ENCODE results near the gene RPL28.
A peak's percentile ranks its signal among the peaks of the same experiment; 100 is the strongest.

RPL28 gene

DNA sequence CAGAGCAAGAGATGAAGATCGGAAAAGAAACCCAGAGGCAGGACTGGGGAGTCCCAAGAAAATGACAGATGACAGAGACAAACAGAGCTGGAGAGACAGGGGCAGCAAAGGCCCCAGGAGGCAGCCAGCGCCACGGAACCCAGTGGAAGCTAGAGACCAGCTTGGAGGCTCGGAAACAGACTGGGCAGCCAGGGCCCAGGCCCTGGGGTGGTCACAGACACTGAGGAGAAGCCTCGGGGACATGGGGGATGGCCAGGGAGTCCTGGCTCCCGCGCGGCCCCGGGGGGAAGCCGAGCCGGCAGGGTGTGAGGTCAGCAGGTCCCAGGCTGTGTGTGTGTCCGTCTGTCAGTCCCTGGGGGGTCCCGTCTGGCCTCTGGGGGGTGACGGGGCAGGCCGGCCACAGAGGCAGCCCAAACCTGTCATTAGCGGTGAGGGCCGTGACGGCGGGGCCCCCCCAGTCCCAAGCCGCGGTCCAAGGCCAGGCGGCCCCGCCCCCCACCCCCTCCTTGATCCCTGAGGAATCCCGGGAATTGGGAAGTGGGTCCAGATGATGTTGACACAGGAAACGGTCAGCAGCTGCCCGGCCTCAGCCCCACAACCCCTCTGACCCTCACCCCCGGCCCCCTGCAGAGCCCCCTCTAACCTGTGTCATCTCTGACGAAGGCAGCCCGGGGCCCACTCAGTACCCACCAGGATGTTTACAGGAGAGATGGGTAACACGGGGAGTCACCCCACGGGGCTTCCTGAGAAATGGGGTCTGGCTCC is 11.6 kb upstream of the RPL28 start:
- no peak for DNase-seq

GRCh38 chr19:55376241-55376933 is 9.3 kb upstream of the RPL28 start, which contains the start of gene TMEM190:
Gene TMEM190, plus strand, starts transcription at chr19:55376826. Its CDS starts 28 bp downstream, at chr19:55376854.
- DNase-seq, result no peak

DNA sequence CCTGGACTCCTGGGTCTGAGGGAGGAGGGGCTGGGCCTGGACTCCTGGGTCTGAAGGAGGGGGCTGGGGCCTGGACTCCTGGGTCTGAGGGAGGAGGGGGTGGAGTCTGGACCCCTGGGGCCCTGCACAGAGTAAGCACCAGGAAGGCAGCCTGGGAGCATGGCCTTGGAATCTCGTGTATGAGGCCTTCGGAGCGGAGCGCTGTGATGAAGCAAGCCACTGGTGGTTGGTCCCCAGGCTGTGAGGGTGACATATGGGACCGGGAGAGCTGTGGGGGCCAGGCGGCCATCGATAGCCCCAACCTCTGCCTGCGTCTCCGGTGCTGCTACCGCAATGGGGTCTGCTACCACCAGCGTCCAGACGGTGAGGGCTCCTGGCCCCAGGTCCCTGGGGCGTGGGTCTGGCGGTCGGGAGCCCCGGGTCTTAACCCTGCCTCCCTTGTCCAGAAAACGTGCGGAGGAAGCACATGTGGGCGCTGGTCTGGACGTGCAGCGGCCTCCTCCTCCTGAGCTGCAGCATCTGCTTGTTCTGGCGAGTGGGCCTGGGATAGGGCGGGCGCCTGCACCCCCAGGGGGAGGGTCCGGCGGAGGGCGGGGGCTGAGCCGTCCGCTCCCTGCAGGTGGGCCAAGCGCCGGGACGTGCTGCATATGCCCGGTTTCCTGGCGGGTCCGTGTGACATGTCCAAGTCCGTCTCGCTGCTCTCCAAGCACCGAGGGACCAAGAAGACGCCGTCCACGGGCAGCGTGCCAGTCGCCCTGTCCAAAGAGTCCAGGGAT is 8.2 kb upstream of the RPL28 start:
- no peak for DNase-seq

DNA sequence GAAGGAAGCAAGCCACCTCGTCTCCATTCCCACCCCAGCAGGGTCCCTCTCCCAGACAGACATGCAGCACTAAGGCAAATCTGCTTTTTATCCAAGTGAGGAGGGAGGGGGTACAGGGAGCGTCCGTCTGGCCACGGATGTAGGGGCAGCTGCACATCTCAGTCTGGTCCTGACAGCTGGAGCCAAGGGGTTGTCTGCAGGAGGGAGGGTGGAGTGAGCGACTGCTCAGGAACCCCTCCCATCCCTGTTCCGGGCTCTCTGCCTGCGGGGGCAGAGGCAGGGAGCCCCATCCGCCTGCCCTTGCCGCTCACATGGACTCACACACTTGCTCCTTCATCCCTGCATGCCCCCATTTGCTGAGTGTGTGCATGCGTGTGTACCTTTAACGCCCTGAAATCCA is 6.6 kb upstream of the RPL28 start:
- DNase-seq, result no peak

GRCh38 chr19:55382013-55382412 is 3.7 kb upstream of the RPL28 start:
- no peak for DNase-seq

GRCh38 chr19:55382522-55383054 is 3.1 kb upstream of the RPL28 start:
- DNase-seq, result no peak

- DNase-seq, result no peak
Observed at GRCh38 chr19:55383279-55384130, 2.2 kb upstream of the RPL28 start.

DNA sequence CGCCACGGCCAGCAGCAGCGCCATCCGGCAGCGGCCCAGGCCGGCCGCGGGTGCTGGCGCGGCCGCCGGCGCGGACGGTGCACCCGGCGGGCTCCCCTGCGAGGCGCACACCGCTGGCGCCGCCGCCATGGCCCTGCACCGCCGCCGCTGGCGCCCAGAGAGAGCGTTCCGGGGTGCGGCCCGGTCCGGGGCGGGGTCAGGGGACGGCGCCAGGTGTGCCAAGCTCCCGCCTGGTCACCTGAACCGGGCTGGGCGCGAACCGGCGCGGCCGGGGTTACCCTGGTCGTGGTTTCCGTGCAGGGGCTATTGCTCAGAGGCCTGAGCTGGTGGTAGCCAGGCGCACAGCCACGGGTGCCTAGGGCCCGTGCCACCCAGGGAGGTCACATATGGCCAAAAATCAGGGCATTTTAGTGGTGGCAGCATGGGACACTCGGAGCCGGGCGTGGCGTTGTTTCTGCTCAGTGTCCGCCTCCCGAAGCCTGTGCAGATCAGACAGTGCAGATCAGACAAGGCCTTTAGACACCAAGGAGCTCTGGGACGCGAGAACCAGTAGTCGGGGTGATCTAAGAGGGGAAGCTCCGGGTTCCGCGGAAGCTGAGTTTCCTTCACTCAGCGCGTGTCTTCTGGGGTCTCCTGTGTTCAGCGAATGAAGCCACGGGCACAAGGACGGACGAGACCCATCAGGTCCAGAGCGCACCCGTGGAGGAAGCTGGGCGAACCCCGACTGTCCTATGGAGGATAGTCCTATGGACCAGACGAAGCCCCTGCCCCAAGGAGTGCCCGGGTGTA is 1.4 kb upstream of the RPL28 start, which contains the start of gene TMEM238:
Gene TMEM238, minus strand, starts transcription at position 162 of the 789 bp plus-strand sequence. Its CDS starts 33 bp downstream, at position 129.
- DNase-seq, result no peak

GRCh38 chr19:55384920-55385723 is 610 bp upstream of the RPL28 start:
- DNase-seq, result peak; percentile 89

DNA sequence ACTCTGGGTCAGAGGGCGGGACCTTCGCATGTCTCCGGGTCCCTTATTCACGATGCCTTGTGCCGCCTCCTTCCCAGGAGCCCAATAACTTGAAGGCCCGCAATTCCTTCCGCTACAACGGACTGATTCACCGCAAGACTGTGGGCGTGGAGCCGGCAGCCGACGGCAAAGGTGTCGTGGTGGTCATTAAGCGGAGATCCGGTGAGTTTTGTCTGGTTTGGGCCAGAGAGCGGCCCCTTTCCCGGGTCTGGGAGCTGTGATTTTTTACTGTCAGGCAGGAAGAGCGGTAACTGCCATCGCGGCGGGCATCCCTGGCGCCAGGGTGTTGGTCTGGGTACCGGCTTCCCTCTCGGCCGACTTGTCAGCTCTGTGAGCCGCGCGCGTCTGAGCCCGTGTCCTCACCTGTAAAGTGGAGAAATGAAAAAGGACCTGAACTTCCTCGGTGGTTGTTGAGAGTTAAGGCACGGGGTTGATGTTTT is 800 bp downstream of the RPL28 start:
- DNase-seq, result no peak

- DNase-seq, result no peak
Observed at GRCh38 chr19:55387736-55388497, 2.2 kb downstream of the RPL28 start.

DNA sequence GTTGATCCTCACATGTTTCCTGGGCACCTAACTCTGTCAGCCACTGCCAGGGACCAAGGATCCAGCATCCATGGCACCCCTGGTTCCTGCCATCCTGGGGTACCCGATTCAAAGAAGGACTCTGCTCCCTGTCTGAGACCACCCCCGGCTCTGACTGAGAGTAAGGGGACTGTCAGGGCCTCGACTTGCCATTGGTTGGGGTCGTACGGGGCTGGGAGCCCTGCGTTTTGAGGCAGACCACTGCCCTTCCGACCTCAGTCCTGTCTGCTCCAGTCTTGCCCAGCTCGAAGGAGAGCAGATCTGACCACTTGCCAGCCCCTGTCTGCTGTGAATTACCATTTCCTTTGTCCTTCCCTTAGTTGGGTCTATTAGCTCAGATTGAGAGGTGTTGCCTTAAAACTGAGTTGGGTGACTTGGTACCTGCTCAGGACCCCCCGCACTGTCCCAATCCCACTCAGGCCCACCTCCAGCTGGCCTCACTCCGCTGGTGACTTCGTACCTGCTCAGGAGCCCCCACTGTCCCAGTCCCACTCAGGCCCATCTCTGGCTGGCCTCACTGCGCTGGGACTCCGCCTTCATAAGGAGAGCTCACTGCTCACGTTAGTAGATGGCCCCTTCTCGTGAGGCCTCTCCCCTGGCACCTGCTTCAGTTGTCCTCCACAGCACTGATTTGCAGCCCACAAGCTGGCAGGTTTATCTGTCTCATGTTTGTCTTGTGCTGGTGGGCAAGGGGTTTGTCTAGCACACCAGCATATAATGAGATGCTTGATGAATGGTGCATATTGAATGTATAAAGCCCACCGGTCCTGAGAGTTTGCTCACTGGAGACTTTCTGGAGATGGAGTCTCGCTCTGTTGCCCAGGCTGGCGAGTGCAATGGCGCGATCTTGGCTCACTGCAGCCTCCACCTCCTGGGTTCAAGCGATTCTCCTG is 3.9 kb downstream of the RPL28 start:
- DNase-seq, result no peak

DNA sequence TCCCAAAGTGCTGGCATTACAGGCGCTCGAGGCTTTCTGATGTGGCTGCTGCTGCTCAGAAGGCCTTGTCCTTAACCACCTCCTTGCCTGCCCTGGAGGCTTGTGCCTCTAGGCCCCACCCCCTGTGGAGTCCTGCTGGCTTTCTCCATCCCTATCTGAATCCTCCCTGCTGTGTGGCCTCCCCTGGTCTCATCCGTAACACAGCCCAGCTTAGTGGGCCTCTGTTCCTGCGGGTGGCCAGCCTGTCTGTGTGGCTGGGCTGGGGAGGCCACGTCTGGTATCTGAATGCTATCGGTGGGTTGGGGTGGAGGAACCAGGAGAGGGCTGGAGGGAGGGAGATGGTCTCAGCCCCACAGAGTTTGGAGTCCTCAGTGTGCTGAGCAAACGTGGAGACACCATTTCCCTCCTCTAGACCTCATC is 4.7 kb downstream of the RPL28 start:
- no peak for DNase-seq

GRCh38 chr19:55391191-55391670 is 5.5 kb downstream of the RPL28 start:
- DNase-seq, result no peak

DNA sequence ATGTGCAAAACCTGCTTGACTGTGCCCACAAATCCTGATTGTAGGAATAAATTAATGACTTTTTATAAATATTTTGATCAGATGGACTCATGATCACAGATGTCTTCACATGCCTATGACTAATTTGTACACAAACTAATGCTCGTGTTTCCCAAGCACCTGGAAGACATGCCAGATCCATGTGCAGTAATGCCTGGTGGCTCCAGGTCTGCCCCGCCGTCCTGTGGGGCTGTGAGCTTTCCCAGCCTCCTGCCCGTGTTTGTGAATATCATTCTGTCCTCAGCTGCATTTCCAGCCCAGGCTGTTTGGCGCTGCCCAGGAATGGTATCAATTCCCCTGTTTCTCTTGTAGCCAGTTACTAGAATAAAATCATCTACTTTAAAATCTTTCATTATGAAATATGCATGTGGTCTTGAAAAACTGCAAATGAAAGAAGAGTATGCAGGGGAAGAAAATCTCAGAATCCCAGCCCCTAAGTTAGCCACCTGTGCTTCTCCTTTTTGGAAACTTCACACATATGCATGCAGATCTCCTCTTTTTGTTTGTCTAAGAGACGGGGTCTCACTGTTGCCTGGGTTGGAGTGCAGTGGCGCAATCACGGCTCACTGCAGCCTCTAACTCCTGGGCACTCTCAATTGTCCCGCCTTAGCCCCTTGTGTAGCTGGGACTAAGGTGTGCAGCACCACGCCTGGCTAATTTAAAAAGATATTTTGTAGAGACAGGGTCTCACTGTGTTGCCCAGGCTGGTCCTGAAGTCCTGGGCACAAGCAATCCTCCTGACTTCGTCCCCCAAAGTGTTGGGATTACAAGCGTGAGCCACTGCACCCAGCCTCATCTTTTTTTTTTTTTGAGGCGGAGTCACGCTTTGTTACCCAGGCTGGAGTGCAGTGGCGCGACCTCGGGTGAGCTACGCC is 6.2 kb downstream of the RPL28 start:
- no peak for DNase-seq

GRCh38 chr19:55392820-55393761 is 7.4 kb downstream of the RPL28 start:
- DNase-seq, result no peak

Data from NCI-H1417 treated with DMSO at 0.1 percent for 48 hours (cell line).